T-helper 1 cell (primary cell): ENCODE results near the gene DIAPH3.

ENCODE experiments used
- DNase-seq, 5 donors: peaks; one replicate each; pipeline ENCODE4 v3.0.0-alpha.2; 2012 to 2020

The DIAPH3 gene

GRCh38 chr13:60150538-60150937, 13.2 kb downstream of the DIAPH3 start:
- no peak for DNase-seq

- no peak for DNase-seq
Measured at GRCh38 chr13:60148918-60149317, 14.8 kb downstream of the DIAPH3 start.

GRCh38 chr13:60147361-60147760, 16.4 kb downstream of the DIAPH3 start:
- DNase-seq: no peak

- DNase-seq: no peak
Measured at GRCh38 chr13:60146471-60146870, 17.3 kb downstream of the DIAPH3 start.

- no peak for DNase-seq
Measured at GRCh38 chr13:60143775-60144174, 20.0 kb downstream of the DIAPH3 start.

- no peak for DNase-seq
Measured at GRCh38 chr13:60139272-60139671, 24.5 kb downstream of the DIAPH3 start.

GRCh38 chr13:60138674-60139073, 25.1 kb downstream of the DIAPH3 start:
- no peak for DNase-seq

GRCh38 chr13:60137911-60138560, 25.7 kb downstream of the DIAPH3 start:
- DNase-seq: no peak

- DNase-seq: no peak
Measured at GRCh38 chr13:60135344-60135743, 28.4 kb downstream of the DIAPH3 start.

GRCh38 chr13:60134376-60134775, 29.4 kb downstream of the DIAPH3 start:
- peak in 1 of 5 donors; percentile 16 for DNase-seq

GRCh38 chr13:60121337-60121687, 42.4 kb downstream of the DIAPH3 start:
- no peak for DNase-seq

GRCh38 chr13:60120617-60121336, 43.0 kb downstream of the DIAPH3 start:
- DNase-seq: no peak

GRCh38 chr13:60118696-60119400, 44.9 kb downstream of the DIAPH3 start:
- DNase-seq: no peak

- no peak for DNase-seq
Measured at GRCh38 chr13:60114499-60115028, 49.2 kb downstream of the DIAPH3 start.

- no peak for DNase-seq
Measured at GRCh38 chr13:60112771-60113170, 51.0 kb downstream of the DIAPH3 start.

- DNase-seq: no peak
Measured at GRCh38 chr13:60111691-60112090, 52.0 kb downstream of the DIAPH3 start.

- DNase-seq: no peak
Measured at GRCh38 chr13:60109285-60109684, 54.4 kb downstream of the DIAPH3 start.

GRCh38 chr13:60108589-60108988, 55.1 kb downstream of the DIAPH3 start:
- DNase-seq: no peak

GRCh38 chr13:60099631-60100420, 63.9 kb downstream of the DIAPH3 start:
- DNase-seq: no peak

GRCh38 chr13:60095300-60095699, 68.4 kb downstream of the DIAPH3 start:
- no peak for DNase-seq

GRCh38 chr13:60094385-60095088, 69.2 kb downstream of the DIAPH3 start:
- no peak for DNase-seq

- DNase-seq: no peak
Measured at GRCh38 chr13:60093425-60094019, 70.2 kb downstream of the DIAPH3 start.
